Left ventricle myocardium superior (tissue), 1 donor: ENCODE data around the gene TBC1D25. TPM values are rescaled to one million over a fixed set of nuclear protein-coding genes. Genes with fewer than 3 reads are reported as not detected.
A peak's percentile ranks its signal among the peaks of the same experiment; 100 is the strongest.

Source experiments
- ATAC-seq: fragments of 200-7000 bp; cut with Tn5 transposase; one replicate; pipeline ENCODE4 v1.9.1; 2020; ENCODE audit warnings: mild to moderate bottlenecking, moderate library complexity
- DNase-seq: peaks from one replicate; pipeline ENCODE4 v3.0.0-alpha.2; 2020
- intact Hi-C: fragments of 100-400 bp; cut with micrococcal nuclease; formaldehyde crosslinking; loops from one replicate; pipeline ENCODE4 v1.11.0; 2022
- long read RNA-seq: library from polyadenylated mRNA; unstranded; transcript quantifications from one replicate; pipeline ENCODE4 v2.0.0, GENCODE V29; 2021
- total RNA-seq: library from RNA; stranded (reverse); fragmentation: NEBNext Ultra II Directional; extraction: Animal tissue kit (Norgen Biotek cat#: 25700); gene quantifications from one replicate; pipeline ENCODE4 v1.2.1, GENCODE V29; 2021
- donor health status: DM: no; HTN: yes; CAD: no; lungs with severe emphysema.

The TBC1D25 gene, protein sequence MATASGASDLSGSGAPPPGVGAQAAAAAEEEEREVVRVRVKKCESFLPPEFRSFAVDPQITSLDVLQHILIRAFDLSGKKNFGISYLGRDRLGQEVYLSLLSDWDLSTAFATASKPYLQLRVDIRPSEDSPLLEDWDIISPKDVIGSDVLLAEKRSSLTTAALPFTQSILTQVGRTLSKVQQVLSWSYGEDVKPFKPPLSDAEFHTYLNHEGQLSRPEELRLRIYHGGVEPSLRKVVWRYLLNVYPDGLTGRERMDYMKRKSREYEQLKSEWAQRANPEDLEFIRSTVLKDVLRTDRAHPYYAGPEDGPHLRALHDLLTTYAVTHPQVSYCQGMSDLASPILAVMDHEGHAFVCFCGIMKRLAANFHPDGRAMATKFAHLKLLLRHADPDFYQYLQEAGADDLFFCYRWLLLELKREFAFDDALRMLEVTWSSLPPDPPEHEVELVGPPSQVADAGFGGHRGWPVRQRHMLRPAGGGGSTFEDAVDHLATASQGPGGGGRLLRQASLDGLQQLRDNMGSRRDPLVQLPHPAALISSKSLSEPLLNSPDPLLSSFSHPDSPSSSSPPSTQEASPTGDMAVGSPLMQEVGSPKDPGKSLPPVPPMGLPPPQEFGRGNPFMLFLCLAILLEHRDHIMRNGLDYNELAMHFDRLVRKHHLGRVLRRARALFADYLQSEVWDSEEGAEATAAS
- 15.4 TPM for total RNA-seq
- long read RNA-seq, full-length matches to known transcripts, result 6 of 21 reads
- long read RNA-seq, partial matches to known transcripts, result 0 of 21 reads
- long read RNA-seq, other reads (novel, unspliced or antisense), result 15 of 21 reads

DNA sequence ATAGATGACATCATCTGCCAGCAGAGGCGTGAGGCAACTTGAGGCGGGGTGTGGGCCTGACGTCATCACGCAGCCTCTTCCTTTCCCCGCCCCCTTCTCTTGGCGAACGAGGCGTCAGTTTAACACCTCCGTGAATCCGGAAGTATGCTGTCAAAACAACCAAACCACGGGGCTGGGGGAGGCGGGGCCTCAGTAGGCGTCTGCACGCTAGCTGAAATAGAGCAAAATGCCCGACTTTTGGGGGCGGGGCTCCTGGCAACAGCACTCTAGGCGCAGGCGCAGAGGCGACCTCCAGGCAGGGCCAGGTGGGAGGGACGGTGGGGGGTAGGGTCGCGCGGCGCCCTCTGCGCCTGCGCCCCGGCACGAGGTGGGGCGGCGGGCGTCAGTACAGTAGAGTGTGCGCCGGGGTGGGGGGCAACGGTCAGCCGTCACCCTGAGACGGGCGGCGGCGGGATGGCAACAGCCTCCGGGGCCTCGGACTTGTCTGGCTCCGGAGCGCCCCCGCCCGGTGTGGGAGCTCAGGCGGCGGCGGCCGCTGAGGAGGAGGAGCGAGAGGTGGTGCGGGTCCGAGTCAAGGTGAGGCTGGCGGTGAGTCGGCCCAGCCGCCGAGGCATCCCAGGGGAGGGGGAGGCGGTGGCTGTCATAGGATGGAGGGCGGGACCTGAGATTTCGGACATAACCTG is at the start of gene TBC1D25:
Gene TBC1D25 (plus strand): TSS at position 370 of the 683 bp plus-strand sequence. CDS start 84 bp downstream, at position 454.
- peak; percentile 96 for DNase-seq
- intact Hi-C loops, result no loop called here
- ATAC-seq, result peak; percentile 94

DNA sequence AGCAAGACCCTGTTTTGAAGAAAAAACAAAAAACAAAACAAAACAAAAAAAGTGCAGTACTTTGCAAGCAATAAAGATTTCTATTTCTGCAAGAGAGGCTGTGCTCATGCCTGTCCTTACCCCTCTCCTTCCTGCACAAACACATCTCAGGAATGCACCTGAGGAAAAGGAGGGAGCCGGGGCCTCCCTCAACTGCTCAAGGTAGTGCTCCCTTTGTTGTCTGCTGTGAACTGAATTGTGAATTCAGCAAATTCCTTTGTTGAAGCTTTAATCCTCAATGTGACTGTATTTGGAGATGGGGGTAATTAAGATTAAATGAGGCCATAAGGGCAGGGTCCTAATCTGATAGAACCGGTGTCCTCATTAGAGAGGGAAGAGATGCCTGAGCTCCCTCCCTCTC is 49.6 kb upstream of the TBC1D25 start:
- intact Hi-C loops, result loop anchor here (10.0 kb wide), 1 partner anchor 405 kb away; no protein-coding TSS in a partner anchor
- ATAC-seq, result no peak
- no peak for DNase-seq

DNA sequence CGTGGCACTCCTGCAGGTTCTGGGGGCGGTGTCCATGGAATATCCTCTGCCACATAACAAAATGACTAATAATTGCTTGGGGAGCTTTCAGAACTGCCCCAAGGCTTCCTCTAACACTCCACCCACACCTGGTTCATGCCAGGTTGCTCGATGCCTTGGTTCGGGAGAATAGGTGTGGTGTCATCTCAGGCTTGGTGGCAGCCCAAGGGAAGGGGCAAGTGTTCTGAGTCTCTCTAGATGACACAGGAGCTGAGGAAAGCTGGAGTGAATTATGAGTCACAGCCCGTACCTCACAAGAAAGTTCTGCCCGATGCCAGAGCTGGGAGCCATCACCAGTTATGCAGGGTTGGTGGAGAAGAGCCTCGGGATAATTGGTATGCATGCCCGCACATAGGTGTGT is 48.9 kb upstream of the TBC1D25 start:
- ATAC-seq, result no peak
- intact Hi-C loops, result loop anchor here (10.0 kb wide), 1 partner anchor 406 kb away; no protein-coding TSS in a partner anchor

DNA sequence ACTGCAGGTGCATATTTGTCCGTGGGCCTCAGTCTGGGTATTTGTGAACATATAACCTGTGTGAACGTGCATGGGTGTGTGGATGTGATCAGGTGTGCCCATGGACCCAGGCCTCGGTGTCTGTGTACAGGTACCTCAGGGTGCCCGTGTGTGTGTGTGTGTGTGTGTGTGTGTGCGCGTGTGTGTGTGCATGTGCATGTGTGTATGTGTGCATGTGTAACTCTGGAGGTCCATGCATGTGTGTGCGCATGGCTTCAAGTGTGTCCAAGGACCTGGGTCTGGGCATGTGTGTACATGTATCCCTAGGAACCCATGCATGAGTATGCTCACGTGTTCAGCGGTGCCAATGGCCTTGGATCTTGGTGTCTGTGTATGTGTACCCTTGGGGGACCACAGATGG is 47.7 kb upstream of the TBC1D25 start:
- DNase-seq (no peak), ATAC-seq (no peak)
- intact Hi-C loops, result loop anchor here (10.0 kb wide), 1 partner anchor 407 kb away; no protein-coding TSS in a partner anchor

More for the DNA sequence above, 48.9 kb upstream of the TBC1D25 start:
- no peak for DNase-seq

DNA sequence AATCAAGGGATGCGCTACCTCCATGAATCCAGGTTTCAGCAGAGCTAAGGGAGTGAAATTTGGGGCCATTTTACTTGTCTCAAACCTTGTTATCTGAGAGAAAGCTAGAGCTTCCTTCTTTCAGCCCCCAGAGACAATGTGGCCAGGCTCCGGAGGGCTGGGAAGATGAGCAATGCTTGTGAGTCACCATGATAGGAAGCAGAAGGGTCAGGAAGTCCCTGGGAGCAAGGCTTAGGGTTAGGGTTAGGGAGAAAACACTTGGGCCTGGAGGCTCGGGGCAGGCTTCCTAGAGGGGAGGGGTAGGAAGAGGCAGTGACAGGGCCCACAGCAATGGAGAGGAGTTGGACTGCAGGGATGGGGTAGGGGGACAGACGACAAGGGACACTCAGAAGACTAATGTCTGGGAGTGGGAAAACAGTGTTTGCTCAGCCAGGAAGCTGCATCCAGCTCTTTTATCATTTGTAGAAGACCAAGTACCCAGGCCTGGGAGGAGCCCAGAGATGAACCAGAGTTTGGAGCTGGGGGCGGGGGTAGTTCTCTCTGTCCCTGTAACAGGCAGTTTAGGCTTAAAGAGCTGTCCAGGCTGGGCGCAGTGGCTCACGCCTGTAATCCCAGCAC is 47.1 kb upstream of the TBC1D25 start:
- peak; percentile 48 for ATAC-seq
- intact Hi-C loops, result loop anchor here (10.0 kb wide), 1 partner anchor 408 kb away; no protein-coding TSS in a partner anchor
- no peak for DNase-seq

DNA sequence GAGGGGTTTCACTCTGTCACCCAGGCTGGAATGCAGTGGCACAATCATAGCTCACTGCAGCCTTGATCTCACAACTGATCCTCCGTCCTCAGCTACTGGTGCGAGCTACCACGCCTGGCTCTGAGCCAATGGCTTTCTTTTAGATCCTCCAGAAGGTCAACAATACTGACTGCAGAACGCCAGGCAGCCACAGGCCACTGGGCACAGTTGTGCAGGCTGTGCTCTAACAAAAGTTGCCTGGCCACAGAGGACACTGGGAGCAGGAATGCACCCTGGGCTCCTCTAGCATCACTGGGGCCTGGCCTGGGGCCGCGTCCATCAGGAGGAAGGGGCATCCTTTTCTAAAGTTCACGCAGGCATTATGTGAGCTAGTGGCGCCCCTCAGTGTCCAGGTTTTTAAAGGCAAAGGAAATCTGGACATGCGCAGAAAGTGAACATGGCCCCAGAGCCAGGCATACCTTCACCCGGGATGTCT is 45.6 kb upstream of the TBC1D25 start:
- no peak for DNase-seq
- ATAC-seq, result peak; percentile 43
- intact Hi-C loops, result loop anchor here (10.0 kb wide), 1 partner anchor 409 kb away; no protein-coding TSS in a partner anchor

DNA sequence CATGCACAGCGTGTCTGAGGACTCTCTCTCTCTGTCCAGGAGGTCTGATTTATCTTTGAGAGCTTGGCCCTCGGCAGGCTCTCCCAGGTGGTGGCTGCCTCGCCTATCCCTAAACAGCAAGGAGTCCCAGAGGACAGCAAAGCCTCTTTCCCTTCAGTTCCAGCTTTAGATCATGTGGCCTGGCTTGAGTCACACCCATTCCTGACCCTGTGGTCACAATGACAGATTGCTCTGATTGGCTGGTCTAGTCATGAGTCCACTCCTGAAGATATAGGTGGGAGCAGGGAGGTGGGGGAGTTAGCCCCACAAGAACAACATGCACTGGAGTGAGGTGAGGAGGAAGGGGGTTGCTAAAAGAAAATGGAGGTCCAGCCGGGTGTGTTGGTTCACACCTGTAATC is 42.9 kb upstream of the TBC1D25 start:
- intact Hi-C loops, result loop anchor here (10.0 kb wide), 1 partner anchor 412 kb away; no protein-coding TSS in a partner anchor
- no peak for ATAC-seq
- DNase-seq, result no peak

DNA sequence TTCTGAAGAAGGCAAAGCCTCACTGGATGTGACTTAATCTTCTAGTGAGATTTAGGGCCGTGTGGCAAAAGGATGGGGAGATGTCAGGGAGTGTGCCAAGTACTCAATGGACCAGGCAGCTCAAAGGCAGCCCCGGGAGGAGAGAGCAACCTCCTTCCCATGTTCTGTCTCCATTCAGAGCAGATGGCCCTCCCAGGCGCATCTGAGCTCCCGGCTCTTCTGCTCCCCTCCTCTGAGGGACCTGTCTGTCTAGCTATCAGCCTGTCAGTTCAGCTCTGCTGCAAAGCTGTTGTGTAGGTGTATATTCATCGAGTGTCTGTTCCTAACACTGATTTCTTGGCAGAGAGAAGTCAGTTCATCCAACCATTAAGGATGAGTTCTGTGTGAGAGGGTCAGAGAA is 41.6 kb upstream of the TBC1D25 start:
- ATAC-seq, result no peak
- intact Hi-C loops, result loop anchor here (10.0 kb wide), 1 partner anchor 413 kb away; no protein-coding TSS in a partner anchor

DNA sequence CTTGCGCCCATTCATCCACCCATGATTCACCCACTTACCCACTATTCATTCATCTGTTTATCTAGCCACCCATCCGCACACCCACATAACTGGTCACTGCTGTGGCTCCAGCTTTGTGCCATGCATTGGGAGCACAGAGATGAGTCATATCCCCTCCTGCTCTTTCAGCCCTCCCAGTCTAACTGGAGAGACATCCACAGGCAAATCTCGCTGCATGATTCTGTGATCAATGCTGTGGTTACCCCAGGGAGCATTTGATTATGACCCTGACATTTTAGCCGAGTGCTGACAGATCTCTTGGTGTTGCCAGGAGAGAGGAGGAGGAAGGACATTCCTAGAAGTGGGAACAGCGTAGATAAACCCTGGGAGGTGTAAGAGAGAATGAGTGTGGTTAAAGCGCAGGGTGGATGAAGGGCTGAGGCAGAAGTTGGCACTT is 41.1 kb upstream of the TBC1D25 start:
- DNase-seq (no peak), ATAC-seq (no peak)
- intact Hi-C loops, result loop anchor here (10.0 kb wide), 1 partner anchor 414 kb away; no protein-coding TSS in a partner anchor

More for the DNA sequence above, 41.6 kb upstream of the TBC1D25 start:
- no peak for DNase-seq

DNA sequence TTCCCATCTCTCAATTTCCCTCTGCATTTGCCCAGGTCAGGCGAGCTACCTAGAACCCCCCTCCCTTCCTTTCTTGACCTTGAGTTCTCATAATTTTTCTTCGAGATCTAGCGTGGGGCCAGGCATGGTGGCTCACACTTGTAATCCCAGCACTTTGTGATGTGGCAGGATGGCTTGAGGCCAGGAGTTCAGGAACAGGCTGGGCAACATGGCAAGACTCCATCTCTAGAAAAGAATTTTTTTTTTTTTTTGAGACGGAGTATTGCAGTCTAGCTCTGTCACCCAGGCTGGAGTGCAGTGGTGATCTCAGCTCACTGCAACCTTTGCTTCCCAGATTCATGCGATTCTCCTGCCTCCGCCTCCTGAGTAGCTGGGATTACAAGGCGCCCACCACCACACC is 35.3 kb upstream of the TBC1D25 start:
- no peak for DNase-seq
- no peak for ATAC-seq
- intact Hi-C loops, result no loop called here

DNA sequence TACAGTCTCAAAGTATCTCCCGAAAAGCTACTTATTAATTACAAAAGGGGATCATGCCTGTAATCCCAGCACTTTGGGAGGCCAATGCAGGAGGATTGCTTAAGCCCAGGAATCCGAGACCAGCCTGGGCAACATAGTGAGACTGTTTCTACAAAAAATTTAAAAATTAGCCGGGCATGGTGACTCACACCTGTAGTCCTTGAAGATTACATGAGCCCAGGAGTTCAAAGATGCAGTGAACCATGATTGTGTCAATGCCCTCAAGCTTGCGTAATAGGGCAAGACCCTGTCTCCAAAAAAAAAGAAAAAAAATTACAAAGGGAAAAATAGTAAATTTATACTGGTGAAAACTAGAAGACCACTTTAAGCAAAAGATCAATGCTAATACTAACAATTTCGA is 34.0 kb upstream of the TBC1D25 start:
- ATAC-seq (no peak), DNase-seq (no peak)
- intact Hi-C loops, result no loop called here

DNA sequence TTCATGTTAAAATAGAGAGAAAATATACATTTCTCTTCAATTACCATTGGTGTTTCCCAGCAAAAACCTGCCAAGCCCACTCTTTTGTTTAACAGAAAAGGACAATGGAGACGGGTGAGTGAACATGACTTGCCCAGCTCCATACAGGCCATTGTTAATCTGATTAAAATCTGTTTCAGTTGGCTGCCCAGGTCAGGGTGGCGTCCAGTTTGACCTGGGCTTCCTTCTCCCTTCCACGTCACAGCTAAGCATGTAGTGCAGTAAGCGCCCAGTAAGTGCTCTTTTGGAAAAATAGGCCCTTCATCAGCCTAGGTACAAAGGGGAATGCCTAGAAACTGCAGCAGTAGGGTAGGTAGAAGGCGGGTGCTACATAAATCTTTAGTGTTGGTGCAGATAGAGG is 32.3 kb upstream of the TBC1D25 start:
- DNase-seq (no peak), ATAC-seq (no peak)
- intact Hi-C loops, result no loop called here

DNA sequence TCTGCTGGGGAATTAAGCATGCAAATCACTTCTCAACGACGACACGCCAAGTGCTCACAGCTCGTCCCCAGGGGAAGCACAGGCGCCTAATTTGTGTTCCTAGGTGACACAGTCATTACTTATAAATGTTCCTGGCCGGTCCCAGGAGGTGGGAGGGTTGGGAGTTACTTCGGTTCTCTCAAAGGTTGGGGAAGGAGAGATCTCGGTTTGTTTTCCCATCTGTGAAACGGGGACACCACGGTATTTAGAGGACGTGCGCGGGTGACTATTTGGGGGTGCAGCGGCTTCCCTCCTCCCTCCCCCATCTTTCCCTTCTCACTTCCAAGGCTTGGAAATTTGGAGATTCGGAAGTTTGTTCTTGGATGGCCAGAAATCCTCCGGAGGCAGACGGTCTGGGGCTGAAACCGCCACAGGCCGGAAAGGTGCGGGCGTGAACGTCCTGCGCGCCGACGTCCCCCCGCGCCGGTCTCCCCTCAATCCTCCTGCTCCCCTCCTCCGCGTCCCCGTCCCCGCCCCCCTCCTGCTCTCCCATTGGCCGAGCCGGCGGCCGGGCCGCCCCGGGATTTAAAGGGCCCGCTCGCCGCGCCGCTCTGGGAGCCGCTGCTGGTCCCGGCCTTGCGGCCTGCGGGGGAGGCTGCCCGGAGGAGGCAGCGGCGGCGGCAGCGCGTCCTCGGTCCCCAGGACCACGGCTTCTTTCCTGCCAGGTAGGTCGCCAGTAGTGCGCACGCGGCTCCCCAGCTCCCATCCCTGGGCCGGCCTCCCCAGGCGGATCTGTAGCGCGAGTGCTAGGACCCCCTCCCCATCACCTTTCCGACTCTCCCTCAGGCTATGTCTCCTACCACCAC is 30.9 kb upstream of the TBC1D25 start, which contains the start of gene PORCN:
Gene PORCN (plus strand): TSS at position 593 of the 845 bp plus-strand sequence. CDS start 829 bp downstream, outside the sequence.
- peak; percentile 98 for ATAC-seq
- intact Hi-C loops, result no loop called here
- peak; percentile 92 for DNase-seq

DNA sequence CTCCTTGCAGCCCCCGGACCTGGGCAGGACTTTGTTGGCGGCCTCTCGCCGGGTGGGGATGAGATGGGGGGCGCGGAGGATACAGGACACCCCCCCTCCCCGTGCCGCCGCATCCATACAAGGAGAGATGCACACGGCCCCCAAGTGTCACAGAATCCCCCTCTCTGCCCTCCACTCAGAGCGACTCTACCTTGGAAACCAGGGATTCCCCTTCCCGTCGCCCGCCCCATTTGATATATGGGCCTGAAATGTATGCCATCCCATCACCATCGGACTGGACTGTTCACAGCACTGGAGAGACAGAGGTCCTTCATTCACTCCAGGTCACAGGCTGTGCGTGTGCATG is 30.3 kb upstream of the TBC1D25 start:
- intact Hi-C loops, result no loop called here
- ATAC-seq (peak; percentile 13), DNase-seq (no peak)

DNA sequence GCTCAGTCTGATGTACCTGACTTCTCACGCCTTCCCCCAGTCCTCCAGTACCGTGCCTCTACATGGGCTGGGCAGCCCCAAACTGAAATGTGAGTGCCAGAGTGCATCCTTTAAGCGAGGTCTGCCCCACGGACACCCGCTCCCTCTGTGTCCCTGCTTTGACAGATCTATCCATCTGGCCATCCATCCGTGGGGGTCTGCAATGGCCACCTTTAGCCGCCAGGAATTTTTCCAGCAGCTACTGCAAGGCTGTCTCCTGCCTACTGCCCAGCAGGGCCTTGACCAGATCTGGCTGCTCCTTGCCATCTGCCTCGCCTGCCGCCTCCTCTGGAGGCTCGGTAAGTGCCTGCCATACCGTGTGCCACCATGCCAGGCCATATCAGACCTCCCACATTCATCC is 29.9 kb upstream of the TBC1D25 start:
- DNase-seq, result no peak
- intact Hi-C loops, result no loop called here
- ATAC-seq, result no peak

DNA sequence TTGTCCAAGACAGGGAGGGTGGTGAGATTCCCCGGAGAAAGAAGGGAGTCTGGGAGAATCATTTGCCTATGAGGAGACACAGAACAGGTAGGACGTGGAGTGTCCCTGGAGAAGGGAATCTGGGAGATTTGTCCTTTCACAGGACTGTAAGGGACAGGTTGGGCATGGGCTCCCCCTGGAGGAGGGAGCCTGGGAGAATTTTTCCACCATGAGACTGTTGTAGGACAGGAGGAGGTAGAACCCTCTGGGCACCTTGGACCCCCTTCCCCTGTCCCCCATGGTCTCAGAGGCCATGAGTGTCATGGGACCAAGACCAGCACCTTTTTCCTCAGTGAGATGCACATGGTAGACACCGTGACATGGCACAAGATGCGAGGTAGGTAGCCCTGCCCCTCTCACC is 28.0 kb upstream of the TBC1D25 start:
- DNase-seq, result no peak

DNA sequence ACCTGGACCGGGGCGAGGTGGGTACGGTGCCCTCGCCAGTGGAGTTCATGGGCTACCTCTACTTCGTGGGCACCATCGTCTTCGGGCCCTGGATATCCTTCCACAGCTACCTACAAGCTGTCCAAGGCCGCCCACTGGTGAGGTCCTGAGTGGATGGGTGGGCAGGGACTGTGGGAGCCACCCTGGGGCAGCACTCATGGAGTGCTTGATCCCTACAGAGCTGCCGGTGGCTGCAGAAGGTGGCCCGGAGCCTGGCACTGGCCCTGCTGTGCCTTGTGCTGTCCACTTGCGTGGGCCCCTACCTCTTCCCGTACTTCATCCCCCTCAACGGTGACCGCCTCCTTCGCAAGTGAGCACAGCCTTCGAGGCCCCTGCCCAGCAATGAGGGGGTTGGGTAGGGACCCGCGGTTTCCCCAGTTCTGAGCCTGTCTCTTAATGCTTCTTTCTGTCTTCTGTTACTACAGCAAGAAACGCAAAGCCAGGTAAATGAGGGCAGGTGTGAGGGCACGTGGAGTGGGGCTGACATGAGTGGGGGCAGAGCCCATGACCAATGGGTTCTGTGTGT is 27.1 kb upstream of the TBC1D25 start:
- ATAC-seq (no peak), DNase-seq (no peak)
- intact Hi-C loops, result no loop called here

More for the DNA sequence above, 28.0 kb upstream of the TBC1D25 start:
- intact Hi-C loops, result no loop called here
- ATAC-seq, result no peak
